Body of pancreas (tissue), 4 donors: Measurements from ENCODE around the gene OMA1. TPM values are rescaled to one million over a fixed set of nuclear protein-coding genes. Genes with fewer than 3 reads are reported as not detected.
A peak's percentile ranks its signal among the peaks of the same experiment; 100 is the strongest.

Experiments used
- ATAC-seq: fragments of 150-250 bp; one replicate; pipeline ENCODE4 v1.9.1; 2016
- DNase-seq, 4 donors: peaks; one replicate each; pipeline ENCODE4 v3.0.0-alpha.2; 2019
- H3K27ac ChIP-seq, 4 donors: fragments of 200-600 bp; sonication (generic); 1 replicate in 3 of 4; 2 replicates in 1 of 4; pipeline versions ENCODE4 v1.5.1 to v1.6.1; 2016 to 2019; ENCODE audit warnings: mild to moderate bottlenecking in 1 of 4, mixed read lengths in 1 of 4, moderate library complexity in 1 of 4
- H3K27me3 ChIP-seq, 2 donors: fragments of 200-600 bp; sonication (generic); one replicate each; pipeline ENCODE4 v1.6.0; 2016; ENCODE audit warnings: mild to moderate bottlenecking in 1 of 2
- H3K36me3 ChIP-seq, 2 donors: fragments of 200-600 bp; sonication (generic); replicated peaks in 1 of 2; 2 replicates each; pipeline ENCODE4 v1.5.1; 2016; ENCODE audit warnings: low read depth in 2 of 2; ENCODE audit not compliant: insufficient read depth in 1 of 2
- H3K4me1 ChIP-seq: fragments of 200-600 bp; sonication (generic); one replicate; pipeline ENCODE4 v1.6.0; 2016
- H3K4me3 ChIP-seq, 2 donors: fragments of 200-600 bp; sonication (generic); 1 replicate in 1 of 2; 2 replicates in 1 of 2; pipeline ENCODE4 v1.5.1; 2016 to 2019
- H3K9me3 ChIP-seq, 3 donors: fragments of 200-600 bp; sonication (generic); 1 replicate in 2 of 3; 2 replicates in 1 of 3; pipeline ENCODE4 v1.5.1; 2016
- POLR2A ChIP-seq, 3 donors: fragments of 450-650 bp; IDR thresholded peaks; one replicate each; pipeline ENCODE4 v1.6.1; 2016; ENCODE audit warnings: antibody characterized with exemption in 3 of 3, mild to moderate bottlenecking in 2 of 3
- WGBS, 2 donors: methylation state at CpG; one replicate each; pipeline ENCODE4 v1.1.5; 2017; 5-methylcytosine and 5-hydroxymethylcytosine counted together
- intact Hi-C: fragments of 100-400 bp; cut with DNase I; formaldehyde crosslinking; loops from one replicate; pipeline ENCODE4 v1.15.1; 2023
- total RNA-seq, 2 donors: library from RNA; depleted of rRNA; stranded (reverse); fragments of >200 nt; gene quantifications; one replicate each; pipeline ENCODE4 v1.1.0, GENCODE V29; 2016
- TF ChIP-seq, protein P1 (sequence below), 7 experiments: fragments of 450-650 bp in 4 of 7; fragments of 200-600 bp in 3 of 7; sonication (generic) in 3 of 7; IDR thresholded peaks; one replicate each; pipeline ENCODE4 v1.5.1; 2016 to 2019; ENCODE audit warnings: antibody characterized with exemption in 7 of 7

Gene OMA1
- total RNA-seq, 2 donors from 2014 or later = 16.5 to 18.7 TPM

GRCh38 chr1:58580186-58580585 lies 33.7 kb upstream of the OMA1 start:
- ATAC-seq (no peak), DNase-seq (no peak)
- no peaks in the 10 kb centered on the region for H3K27me3 ChIP-seq
- no peak overlapping the region for H3K4me3 ChIP-seq
- TF ChIP-seq POLR2A (IDR thresholded peaks at IDR 0.05) = no peak
- TF ChIP-seq, protein P1, sequence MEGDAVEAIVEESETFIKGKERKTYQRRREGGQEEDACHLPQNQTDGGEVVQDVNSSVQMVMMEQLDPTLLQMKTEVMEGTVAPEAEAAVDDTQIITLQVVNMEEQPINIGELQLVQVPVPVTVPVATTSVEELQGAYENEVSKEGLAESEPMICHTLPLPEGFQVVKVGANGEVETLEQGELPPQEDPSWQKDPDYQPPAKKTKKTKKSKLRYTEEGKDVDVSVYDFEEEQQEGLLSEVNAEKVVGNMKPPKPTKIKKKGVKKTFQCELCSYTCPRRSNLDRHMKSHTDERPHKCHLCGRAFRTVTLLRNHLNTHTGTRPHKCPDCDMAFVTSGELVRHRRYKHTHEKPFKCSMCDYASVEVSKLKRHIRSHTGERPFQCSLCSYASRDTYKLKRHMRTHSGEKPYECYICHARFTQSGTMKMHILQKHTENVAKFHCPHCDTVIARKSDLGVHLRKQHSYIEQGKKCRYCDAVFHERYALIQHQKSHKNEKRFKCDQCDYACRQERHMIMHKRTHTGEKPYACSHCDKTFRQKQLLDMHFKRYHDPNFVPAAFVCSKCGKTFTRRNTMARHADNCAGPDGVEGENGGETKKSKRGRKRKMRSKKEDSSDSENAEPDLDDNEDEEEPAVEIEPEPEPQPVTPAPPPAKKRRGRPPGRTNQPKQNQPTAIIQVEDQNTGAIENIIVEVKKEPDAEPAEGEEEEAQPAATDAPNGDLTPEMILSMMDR (IDR thresholded peaks at IDR 0.05) = no peak
- no peak overlapping the region for H3K27ac ChIP-seq
- intact Hi-C loops = no loop called here
- 10 to 17% methylated on average over 1 of the region's 1 CpG for WGBS, 2 donors
- H3K9me3 ChIP-seq = no peaks in the 10 kb centered on the region
- no peaks in the 10 kb centered on the region for H3K36me3 ChIP-seq
- H3K4me1 ChIP-seq = peaks cover 40% of the 10 kb centered on the region

DNA sequence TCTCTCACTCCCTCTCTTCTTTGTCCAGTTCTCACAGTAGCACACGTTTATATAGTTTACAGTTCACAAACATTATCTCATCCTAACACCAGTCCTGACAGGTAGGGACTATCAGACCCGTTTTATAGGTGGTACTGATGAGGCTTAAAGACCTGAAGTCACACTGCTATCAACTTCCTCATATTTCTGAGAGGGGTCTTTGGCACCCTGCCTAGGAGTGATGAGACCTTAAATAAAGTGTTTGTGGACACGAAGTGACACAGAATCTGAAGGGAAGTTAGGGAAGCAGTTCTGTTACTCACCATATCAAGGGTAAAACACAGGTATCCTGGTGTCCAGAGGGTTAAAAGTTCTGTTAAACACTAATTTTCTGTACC lies 31.1 kb upstream of the OMA1 start:
- TF ChIP-seq, protein P1 (IDR thresholded peaks at IDR 0.05) = no peak
- TF ChIP-seq POLR2A (IDR thresholded peaks at IDR 0.05) = no peak

GRCh38 chr1:58576727-58577653 lies 30.5 kb upstream of the OMA1 start, which contains the start of gene TACSTD2:
TSS of gene TACSTD2 (minus strand) at chr1:58577252. CDS start at chr1:58577156, 96 bp downstream.
- peak within 1 kb of the TSS; percentile 6 to 52 for H3K4me3 ChIP-seq
- 9% methylated on average over 15 to 97 of the region's 107 CpGs for WGBS, 2 donors
- H3K36me3 ChIP-seq = no peaks in the 10 kb centered on the region
- TF ChIP-seq, protein P1 (IDR thresholded peaks at IDR 0.05) = peak in 4 of 7 experiments; percentile 24 to 41 (median 38)
- peak; percentile 95 to 98 (median 98) for TF ChIP-seq POLR2A (IDR thresholded peaks at IDR 0.05)
- ATAC-seq = peak; percentile 88
- H3K9me3 ChIP-seq = no peaks in the 10 kb centered on the region
- intact Hi-C loops = no loop called here
- peak within 1 kb of the TSS; percentile 95 to 99 (median 98) for H3K27ac ChIP-seq
- peak; percentile 93 to 94 (median 93) for DNase-seq
- H3K4me1 ChIP-seq = peaks cover 52% of the 10 kb centered on the region
- H3K27me3 ChIP-seq = no peaks in the 10 kb centered on the region

More for the DNA sequence above, 31.1 kb upstream of the OMA1 start:
- Histone ChIP-seq H3K4me1 (peaks cover 45% of the 10 kb centered on the region), H3K27ac (peak overlapping the region; percentile 95 to 99 (median 98)), H3K9me3 (no peaks in the 10 kb centered on the region), H3K27me3 (no peaks in the 10 kb centered on the region), H3K36me3 (no peaks in the 10 kb centered on the region), H3K4me3 (peak overlapping the region in 1 of 2 donors; percentile 52)
- intact Hi-C loops = no loop called here
- WGBS, 2 donors = 7 to 12% methylated on average over 3 of the region's 3 CpGs
- peak; percentile 17 for ATAC-seq
- no peak for DNase-seq

- H3K4me1 ChIP-seq = peaks cover 58% of the 10 kb centered on the region
- no peaks in the 10 kb centered on the region for H3K36me3 ChIP-seq
- no peaks in the 10 kb centered on the region for H3K9me3 ChIP-seq
- TF ChIP-seq, protein P1 (IDR thresholded peaks at IDR 0.05) = peak in 1 of 7 experiments; percentile 19
- peak in 1 of 3 donors; percentile 47 for TF ChIP-seq POLR2A (IDR thresholded peaks at IDR 0.05)
- 10 to 12% methylated on average over 2 to 43 of the region's 43 CpGs for WGBS, 2 donors
- intact Hi-C loops = no loop called here
- DNase-seq (peak; percentile 43 to 79 (median 62)), ATAC-seq (peak; percentile 13)
- peak overlapping the region; percentile 95 to 99 (median 98) for H3K27ac ChIP-seq
- peak overlapping the region; percentile 6 to 52 for H3K4me3 ChIP-seq
- no peaks in the 10 kb centered on the region for H3K27me3 ChIP-seq
Measured at GRCh38 chr1:58576325-58576726, 29.8 kb upstream of the OMA1 start.
